Kidney epithelial cell (primary cell): ENCODE results near the gene PKN1. TPM values are rescaled to one million over a fixed set of nuclear protein-coding genes. Genes with fewer than 3 reads are reported as not detected.

Experiments used
- DNase-seq: peaks from one replicate; pipeline ENCODE4 v3.0.0-alpha.2; 2010; ENCODE audit warnings: low read depth
- H3K27me3 ChIP-seq: 2 replicates; pipeline ENCODE4 v1.6.0; 2011; ENCODE audit warnings: low read length; ENCODE audit not compliant: control insufficient read depth, insufficient read depth
- H3K36me3 ChIP-seq: 2 replicates; pipeline ENCODE4 v1.5.1; 2011; ENCODE audit warnings: low read length; ENCODE audit not compliant: control insufficient read depth, insufficient read depth
- H3K4me3 ChIP-seq: 2 replicates; pipeline ENCODE4 v1.5.1; 2011; ENCODE audit warnings: low read depth, mild to moderate bottlenecking, control low read depth, low read length
- total RNA-seq: library from RNA; depleted of rRNA; stranded (reverse); fragments of >200 nt; gene quantifications from 2 replicates; pipeline ENCODE4 v1.2.3, GENCODE V29; 2015
- TF ChIP-seq, protein P1 (sequence below): IDR thresholded peaks from 2 replicates; pipeline ENCODE4 v1.5.1; 2011; ENCODE audit warnings: mild to moderate bottlenecking, moderate library complexity, low read length, control low read depth, inconsistent platforms; ENCODE audit not compliant: insufficient read depth, poor library complexity, severe bottlenecking

Gene PKN1
- total RNA-seq, 1 donor from 2014 or later: 230 TPM

DNA sequence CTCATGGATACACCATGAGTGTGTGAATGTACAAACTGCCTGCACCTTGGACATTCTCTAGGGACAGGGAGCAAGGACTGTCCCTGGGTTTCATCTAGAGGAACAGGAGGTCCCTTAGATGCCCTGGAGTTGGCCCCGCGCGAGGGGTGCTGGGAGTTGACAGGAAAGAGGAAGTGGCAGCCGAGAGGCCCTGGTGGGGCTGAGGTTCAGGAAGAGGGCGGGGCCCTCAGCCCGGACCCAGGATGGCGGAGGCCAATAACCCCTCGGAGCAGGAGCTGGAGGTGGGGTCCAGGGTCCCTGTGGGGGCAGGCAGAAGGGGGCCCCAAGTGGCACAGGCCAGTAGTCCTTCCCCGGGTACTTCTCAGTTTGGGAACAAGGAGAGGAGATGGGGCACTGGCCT, 6.9 kb downstream of the PKN1 start:
- no peak for DNase-seq
- H3K27me3 ChIP-seq: no peaks in the 10 kb centered on the region
- TF ChIP-seq, protein P1, sequence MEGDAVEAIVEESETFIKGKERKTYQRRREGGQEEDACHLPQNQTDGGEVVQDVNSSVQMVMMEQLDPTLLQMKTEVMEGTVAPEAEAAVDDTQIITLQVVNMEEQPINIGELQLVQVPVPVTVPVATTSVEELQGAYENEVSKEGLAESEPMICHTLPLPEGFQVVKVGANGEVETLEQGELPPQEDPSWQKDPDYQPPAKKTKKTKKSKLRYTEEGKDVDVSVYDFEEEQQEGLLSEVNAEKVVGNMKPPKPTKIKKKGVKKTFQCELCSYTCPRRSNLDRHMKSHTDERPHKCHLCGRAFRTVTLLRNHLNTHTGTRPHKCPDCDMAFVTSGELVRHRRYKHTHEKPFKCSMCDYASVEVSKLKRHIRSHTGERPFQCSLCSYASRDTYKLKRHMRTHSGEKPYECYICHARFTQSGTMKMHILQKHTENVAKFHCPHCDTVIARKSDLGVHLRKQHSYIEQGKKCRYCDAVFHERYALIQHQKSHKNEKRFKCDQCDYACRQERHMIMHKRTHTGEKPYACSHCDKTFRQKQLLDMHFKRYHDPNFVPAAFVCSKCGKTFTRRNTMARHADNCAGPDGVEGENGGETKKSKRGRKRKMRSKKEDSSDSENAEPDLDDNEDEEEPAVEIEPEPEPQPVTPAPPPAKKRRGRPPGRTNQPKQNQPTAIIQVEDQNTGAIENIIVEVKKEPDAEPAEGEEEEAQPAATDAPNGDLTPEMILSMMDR: no peak
- H3K4me3 ChIP-seq: no peak overlapping the region
- peaks cover 9% of the 10 kb centered on the region for H3K36me3 ChIP-seq

DNA sequence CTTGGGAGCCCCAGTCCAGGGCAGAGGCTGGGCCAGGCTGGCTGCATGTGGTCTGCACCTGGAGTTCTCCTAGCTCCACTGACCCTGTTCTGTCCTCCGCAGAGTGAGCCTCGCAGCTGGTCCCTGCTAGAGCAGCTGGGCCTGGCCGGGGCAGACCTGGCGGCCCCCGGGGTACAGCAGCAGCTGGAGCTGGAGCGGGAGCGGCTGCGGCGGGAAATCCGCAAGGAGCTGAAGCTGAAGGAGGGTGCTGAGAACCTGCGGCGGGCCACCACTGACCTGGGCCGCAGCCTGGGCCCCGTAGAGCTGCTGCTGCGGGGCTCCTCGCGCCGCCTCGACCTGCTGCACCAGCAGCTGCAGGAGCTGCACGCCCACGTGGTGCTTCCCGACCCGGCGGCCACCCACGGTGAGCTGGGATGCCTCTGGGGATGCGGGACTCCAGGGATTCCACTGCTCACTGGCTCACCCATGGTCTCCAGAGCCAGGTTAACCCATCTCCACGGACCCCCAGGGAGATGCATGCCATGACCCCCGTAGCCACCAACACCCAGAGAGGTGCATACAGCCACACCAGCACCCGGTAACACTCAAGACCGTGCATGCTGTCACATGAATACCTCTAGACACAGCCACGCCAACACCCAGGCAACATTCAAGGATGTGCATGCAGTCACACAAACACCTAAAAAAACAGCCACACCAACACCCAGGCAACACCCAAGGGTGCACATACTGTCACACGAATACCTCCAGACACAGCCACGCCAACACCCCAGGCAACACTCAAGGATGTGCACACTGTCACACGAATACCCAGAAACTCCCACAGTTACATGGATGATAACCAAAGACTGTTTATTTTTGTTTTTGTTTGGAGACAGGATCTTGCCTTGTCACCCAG, 8.2 kb downstream of the PKN1 start:
- H3K36me3 ChIP-seq: peaks cover 9% of the 10 kb centered on the region
- DNase-seq: no peak
- no peaks in the 10 kb centered on the region for H3K27me3 ChIP-seq
- TF ChIP-seq, protein P1: no peak
- no peak overlapping the region for H3K4me3 ChIP-seq

DNA sequence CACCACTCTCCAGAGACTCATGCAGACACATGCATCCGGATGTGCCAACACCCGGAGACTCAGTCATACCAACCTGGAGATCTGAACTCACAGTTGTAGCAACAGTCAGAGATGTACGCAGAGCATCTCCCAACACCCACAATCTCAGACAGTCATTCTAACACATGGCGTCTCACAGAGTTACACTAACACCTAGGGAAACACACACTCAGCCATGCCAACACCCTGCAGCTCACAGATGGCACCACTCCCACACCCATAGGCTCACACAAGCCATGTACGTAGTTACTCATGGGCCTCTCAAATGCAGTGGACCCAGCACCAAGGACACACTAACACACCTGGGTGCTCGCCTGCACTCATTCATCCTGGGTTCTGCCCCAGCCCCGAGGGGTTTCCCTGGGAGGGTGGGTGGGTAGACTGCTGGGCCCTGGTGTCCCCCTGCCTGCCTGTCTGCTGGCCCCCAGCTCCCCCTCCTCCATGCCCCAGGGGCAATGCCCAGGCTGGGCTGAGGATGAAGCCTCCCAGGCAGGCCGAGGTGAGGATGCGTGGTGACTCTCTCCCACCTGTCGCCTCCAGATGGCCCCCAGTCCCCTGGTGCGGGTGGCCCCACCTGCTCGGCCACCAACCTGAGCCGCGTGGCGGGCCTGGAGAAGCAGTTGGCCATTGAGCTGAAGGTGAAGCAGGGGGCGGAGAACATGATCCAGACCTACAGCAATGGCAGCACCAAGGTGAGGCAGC, 10.0 kb downstream of the PKN1 start:
- Histone ChIP-seq H3K27me3 (no peaks in the 10 kb centered on the region), H3K4me3 (no peak overlapping the region), H3K36me3 (peaks cover 12% of the 10 kb centered on the region)
- TF ChIP-seq, protein P1: no peak
- DNase-seq: no peak

DNA sequence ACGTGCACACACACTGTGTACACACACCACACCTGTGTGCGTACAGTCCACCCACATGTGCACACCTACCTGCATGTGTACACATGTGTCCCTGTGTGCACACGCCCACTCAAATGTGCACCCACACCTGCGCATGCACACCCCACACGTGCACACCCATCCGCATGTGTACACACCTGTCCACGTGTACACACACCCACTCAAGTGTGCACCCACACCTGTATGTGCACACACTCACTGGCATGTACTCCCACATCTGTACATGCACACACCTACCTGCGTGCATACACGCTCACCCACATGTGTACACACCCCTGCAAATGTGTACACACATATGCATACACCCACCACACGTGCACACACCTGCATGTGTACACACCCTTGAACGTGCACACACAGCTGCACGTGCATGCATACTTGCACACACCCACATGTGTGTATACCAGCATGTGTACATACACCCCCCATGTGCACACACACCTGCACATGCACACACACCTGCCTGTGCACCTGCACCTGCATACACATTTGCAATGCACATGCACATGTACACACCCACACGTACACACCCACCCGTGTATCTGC, 10.6 kb downstream of the PKN1 start:
- no peak overlapping the region for H3K4me3 ChIP-seq
- TF ChIP-seq, protein P1: no peak
- peaks cover 14% of the 10 kb centered on the region for H3K36me3 ChIP-seq
- no peaks in the 10 kb centered on the region for H3K27me3 ChIP-seq
- no peak for DNase-seq

DNA sequence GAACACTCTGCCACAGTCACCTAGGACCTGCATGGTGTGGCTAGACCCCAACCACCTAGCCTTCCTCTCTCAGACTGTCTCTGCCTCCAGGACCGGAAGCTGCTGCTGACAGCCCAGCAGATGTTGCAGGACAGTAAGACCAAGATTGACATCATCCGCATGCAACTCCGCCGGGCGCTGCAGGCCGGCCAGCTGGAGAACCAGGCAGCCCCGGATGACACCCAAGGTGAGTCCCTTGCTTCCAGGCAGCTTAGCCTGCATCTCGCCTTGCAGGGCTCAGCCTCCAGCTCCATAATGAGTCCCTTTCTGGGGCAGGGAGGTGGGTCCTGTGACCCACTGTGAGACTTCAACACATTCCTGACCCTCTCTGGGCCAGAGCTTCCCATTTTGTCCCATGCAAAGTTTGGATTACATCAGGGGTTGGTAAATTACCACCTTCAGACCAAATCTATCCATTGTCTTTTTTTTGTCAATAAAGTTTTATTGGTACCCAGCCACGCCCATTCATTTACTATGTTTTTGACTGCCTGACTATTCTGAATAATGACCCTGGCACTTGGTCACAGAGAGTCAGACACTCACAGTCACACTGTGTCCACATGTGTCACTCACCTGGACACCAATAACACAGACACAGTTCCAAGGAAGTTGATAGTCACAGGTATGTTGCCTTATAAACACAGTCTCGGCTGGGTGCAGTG, 13.4 kb downstream of the PKN1 start:
- no peak for DNase-seq
- Histone ChIP-seq H3K27me3 (no peaks in the 10 kb centered on the region), H3K36me3 (peaks cover 17% of the 10 kb centered on the region), H3K4me3 (no peak overlapping the region)
- TF ChIP-seq, protein P1: no peak
